Fibroblast of the aortic adventitia (primary cell): ENCODE data around the gene GJA3. TPM values are rescaled to one million over a fixed set of nuclear protein-coding genes. Genes with fewer than 3 reads are reported as not detected.

Experiments used
- DNase-seq: peaks from one replicate; pipeline ENCODE4 v3.0.0-alpha.2; 2010; ENCODE audit warnings: low read depth
- H3K4me3 ChIP-seq: 2 replicates; pipeline ENCODE4 v1.5.1; 2011; ENCODE audit warnings: low read depth, mild to moderate bottlenecking, control low read depth, low read length, moderate library complexity
- CTCF ChIP-seq: IDR thresholded peaks from 2 replicates; pipeline ENCODE4 v1.5.1; 2011; ENCODE audit warnings: mild to moderate bottlenecking, low read length, control low read depth, inconsistent platforms; ENCODE audit not compliant: insufficient read depth
- total RNA-seq: library from RNA; depleted of rRNA; stranded (reverse); fragments of >200 nt; gene quantifications from 2 replicates; pipeline ENCODE4 v1.2.3, GENCODE V29; 2012; ENCODE audit warnings: low replicate concordance

The GJA3 gene
- total RNA-seq, 1 donor: 0.90 TPM

- no peak overlapping the region for H3K4me3 ChIP-seq
- TF ChIP-seq CTCF: no peak
- DNase-seq: no peak
These were observed 10.3 kb downstream of the GJA3 start for GRCh38 chr13:20150561-20150960.

- no peak for TF ChIP-seq CTCF
- no peak for DNase-seq
- H3K4me3 ChIP-seq: no peak overlapping the region
These were observed 11.1 kb downstream of the GJA3 start for GRCh38 chr13:20149762-20150161.

GRCh38 chr13:20148501-20149183 lies 12.2 kb downstream of the GJA3 start:
- TF ChIP-seq CTCF: no peak
- no peak for DNase-seq
- H3K4me3 ChIP-seq: no peak overlapping the region

- no peak for DNase-seq
- no peak for TF ChIP-seq CTCF
- H3K4me3 ChIP-seq: no peak overlapping the region
These were observed 14.5 kb downstream of the GJA3 start for GRCh38 chr13:20146381-20146780.

- no peak for DNase-seq
- TF ChIP-seq CTCF: no peak
- H3K4me3 ChIP-seq: no peak overlapping the region
These were observed 15.3 kb downstream of the GJA3 start for GRCh38 chr13:20145521-20145920.

GRCh38 chr13:20144141-20144850 lies 16.6 kb downstream of the GJA3 start:
- H3K4me3 ChIP-seq: no peak overlapping the region
- TF ChIP-seq CTCF: no peak
- no peak for DNase-seq
